ENCODE measurements around the gene HOXA10.

HOXA10 gene

DNA sequence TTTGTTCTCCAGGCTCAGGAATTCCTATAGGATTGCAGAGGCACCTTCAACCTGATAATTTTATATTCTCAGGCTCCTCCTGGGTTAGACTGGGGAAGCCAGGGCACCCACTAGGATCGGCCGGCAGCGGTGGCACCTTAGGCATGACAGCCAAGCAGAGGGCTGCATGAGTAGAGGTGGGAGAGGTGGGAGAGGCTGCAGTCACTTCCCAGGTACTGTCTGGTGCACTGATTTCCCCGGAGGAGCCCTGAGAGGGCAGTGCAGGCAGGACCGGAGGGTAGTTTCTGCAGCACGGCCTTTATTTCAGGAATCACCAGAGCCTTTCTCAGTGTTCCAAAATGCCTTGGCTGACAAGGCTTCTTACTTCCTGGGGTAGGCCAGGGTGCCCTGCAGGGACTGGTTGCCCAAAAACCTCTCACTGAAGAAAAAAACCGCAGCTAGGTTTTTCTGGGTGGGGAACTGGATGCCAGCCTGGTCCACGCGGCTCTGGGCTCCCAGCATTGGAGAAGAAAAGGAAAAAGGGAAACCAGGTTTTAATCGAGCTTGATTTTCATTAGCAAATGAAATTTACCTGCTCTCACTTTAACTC is 29.3 kb upstream of the HOXA10 start:
- DNase-seq: no peak

DNA sequence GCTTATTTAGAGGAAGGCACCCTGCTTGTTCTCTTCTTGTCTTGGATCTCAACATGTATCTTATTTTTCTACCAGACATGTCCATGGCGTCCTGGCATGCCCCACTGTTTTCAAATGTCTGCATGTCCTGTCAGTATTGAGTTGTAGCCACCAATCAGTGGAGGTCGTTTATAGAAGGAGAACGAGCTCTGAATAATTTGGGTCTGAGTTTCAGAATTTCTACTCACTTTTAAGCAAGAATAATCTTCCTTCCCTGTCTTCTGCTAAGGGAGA is 28.7 kb upstream of the HOXA10 start:
- no peak for DNase-seq

DNA sequence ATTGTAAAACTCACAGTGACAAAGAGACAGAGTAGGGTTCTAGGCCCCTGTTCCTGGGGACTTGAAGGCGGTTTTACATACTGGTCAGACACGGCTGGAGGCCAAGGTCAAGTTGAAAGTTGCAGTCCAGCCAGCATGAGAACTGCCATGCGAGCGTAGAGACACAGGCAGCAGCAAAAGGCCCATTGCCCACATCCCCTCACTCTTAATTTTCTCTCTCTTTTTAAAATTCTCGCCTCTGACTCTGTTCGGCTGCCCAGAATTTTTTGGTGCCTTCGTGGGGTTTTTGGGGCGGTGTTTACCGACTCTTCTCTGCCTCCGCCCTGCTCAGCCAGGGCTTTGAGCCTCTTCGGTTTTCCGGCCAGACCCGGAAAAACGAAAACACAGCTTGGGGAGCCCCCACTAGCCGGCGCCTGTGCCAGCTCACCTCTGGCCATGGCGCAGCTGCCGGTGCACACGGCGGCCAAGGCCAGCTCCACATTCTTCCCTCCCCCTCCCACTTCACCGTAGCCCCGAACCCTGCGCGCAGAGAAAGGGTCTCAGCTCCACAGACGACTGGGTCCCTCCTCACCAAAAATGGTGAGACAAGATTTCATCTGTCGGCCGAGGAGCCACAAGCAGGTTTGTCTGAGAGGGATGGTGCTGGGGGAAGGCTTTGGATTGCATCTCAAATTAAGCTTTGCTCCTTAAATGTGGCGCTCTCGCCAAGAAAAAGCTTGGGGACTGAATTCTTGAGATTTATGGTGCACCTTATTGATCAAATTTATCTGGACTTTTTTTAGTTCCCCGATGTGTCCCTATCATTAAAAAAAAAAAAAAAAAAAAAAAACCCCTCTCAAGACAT is 28.1 kb upstream of the HOXA10 start:
- no peak for DNase-seq

DNA sequence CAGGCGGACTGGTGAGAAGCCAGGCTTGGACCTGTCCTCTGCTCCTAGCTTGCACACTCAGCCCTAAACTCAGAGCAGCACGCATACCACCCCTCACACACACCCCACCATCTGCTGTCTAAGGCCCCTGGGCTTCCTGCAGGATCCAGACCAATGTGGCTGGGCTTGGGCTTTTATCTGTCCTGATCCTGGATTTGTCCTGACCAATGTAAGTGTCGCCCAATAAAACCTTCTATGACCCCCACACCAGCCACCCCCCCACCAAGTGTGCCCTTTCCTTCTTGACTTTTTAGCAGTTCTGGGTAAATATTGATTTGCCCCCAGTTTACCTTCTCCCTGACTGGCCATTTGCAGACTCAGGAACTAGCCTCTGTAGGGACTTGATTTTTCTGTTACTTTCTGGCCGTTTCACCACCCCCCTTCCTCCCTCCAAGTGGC is 27.5 kb upstream of the HOXA10 start:
- DNase-seq: no peak

DNA sequence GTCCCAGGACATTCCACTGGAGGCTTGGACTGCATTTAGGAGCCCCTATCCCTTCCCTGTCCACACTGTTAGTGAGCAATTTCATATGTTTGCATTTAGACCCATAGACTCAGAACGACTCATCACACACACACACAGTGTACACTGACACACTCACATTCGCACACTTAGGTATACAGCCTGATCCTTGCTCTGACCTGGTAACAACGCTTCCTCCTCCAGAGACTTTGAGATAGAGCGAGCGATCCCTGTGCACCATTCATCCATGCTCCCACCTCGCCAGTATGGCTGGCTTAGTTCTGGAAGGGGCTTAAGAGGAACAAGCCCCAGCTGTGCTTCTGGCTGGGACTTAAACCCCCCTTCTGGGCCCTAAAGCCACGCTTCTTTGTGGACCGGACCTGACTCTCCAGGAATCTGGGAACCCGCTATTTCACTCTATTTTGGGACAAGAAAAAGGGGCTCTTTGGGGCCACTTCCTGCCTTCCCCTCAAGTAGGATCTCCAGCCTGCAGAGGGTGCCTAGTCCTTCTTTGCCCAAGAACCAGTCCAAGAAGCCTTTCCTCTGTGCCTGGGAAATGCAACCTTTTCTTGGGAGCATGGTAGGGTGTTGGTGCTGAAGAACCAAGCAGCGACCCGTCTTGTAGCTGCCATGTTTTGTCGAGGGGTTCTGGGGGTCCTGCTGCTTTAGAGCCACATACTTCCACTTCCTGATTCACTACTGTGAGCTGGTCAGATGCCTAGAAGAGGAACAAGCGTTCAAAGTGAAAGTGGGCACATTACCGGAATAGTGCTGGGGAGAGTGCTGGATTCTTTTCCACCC is 26.9 kb upstream of the HOXA10 start:
- DNase-seq: no peak

DNA sequence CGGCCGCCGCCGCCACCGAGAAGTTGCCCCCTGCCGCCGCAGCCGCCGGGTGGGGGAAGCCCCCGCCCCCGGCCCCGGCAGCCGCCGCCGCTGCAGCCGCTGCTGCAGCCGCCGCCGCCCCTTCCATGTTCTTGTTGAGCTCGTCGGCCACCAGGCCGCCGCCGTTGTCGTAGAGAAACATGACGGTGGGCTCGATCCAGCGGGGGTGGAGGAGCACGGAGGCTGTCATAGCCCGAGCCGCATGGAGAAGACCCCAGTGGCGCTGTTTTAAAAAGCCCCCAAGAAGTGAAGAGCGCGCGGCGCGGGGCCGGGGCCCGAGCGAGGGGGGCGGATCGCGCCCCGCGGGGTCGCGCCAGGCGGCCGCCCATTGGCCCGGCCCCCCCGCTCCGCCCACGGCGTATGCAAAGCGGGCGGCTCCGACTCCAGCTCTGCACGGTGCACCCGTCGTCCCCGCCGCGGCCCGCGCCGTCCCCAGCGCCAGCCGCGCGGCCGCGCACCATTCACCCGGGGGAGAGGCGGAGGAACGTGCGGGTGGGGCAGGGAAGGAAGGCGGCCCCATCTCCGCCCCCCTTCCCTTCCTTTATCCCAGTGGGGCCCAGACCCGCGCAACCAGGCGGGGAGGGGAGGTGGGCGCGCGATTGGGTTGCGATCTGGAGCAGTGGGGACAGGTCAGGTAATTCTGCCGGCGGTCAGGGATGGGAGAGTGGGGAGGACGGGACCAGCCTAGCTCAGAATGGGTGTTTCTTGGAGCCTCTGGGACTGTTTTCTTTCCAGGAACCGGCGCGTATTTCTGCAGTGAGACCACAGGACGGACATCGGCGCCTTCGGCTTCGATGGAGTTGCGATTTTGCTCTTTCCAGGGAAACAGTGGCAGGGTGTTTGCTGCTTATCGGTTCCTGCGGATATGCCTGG is 26.0 kb upstream of the HOXA10 start, which contains the start of gene HOXA13:
Gene HOXA13 (minus strand): TSS at position 243 of the 912 bp plus-strand sequence. CDS start 14 bp downstream, at position 229.
- peak; percentile 85 for DNase-seq

DNA sequence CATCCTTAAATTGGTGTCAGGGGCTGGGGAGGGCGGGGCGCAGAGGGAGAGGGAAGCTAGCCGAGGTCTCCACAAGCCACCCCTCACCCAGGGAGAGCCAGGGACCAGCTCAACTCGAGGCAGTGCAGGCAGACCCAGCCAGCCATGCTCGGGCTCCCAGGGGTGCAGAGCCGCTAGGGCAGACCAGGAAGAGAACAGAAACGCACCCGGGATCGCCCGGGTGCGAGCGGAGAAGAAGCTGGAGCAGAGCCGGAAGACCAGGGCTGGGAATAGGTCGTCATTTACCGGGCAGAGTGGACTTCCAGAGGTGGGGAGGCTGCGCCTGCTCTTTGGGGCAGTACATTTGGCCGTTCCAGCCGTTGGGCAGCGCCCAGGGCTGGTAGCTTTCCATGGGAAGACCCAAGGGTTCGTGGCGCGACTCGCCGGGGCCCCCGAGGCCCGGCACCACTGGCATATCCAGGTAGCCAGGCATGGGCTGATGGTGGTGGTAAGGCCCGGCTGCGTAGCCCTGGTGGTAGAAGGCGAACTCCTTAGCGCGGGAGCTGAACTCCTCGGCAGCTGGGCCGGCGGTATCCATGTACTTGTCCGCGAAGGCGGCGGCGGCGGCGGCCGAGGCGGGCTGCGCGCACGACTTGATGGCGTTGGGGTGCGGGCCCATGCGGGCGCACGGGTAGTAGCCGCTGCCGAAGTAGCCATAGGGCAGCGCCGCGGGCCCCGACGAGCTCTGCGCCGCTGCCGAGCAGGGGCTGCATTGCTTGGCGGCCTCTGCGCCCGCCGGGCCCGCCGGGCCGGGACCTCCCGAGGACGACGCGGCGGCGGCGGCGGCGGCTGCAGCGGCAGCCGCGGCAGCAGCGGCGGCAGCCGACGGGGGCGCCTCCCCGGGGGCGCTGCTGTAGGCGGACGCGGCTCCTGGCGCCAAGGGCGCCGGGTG is 25.0 kb upstream of the HOXA10 start:
- DNase-seq: peak; percentile 20

DNA sequence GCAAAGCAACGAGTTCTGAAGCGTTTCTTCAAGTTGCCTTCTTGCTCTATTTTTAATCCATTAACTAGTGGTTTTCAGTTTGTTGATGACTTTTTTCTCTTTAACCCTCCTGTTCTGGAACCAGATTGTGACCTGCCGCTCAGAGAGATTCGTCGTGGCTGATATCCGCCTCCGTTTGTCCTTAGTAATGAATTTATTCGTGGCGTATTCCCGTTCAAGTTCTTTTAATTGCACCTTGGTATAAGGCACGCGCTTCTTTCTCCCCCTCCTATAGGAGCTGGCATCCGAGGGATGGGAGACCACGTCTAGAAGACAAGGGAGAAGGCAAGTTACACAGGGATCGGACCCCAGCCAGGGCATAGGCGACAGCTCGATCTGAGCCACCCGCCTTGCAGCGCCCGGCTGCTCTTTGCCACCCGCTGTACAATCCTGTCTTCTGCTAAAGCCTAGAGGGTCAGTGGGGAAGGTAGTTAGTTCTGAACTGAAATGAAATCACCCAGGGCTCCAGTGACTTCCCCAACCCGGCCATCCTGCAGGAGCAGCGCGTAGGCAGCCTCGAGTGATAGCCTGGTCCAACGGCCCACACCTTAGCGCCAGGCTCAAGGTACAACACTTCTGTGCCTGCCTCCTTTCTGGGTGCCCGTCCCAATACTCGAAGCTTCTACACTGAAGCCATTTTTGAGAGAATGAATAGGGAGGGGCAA is 24.2 kb upstream of the HOXA10 start:
- no peak for DNase-seq

DNA sequence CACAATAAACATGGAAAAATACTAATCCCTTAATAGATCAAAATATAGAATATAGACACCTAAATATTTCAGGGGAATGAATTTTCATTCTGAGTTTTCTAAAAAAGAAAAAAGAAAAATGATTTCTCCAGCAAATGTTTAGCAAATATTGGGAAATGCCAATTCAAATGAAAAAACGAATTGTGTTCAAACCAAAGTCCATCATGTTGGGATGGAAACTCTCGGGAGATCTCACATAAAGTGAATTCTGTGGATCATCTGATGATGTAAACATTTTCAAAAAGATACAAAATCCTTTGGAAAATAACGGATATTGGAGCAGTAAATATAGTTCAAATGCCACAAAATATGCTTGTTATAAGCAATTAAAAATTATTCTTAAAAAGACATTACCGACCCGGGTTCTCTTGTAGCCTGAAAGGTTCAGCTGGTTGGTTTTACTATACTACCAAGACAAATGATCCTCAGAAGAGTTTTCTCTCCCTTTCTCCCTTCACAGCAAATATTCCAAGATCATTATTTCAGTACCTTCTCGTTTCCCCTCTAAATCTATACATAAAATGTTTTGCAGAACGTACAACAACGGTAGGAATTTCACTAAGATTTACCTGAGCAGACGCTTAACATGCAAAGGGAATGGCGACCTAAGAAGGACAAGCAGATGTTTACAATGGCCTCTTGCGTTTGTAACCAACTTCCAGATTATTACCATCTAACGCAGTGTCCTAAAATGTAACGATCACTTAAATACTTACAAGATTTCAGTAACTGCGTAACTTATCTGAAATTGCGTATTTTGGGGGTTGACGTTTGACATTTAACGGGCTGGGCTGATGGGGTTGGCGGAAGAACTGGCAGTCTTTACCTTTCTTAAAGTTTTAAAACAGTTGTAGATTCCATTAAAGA is 23.3 kb upstream of the HOXA10 start:
- DNase-seq: no peak

DNA sequence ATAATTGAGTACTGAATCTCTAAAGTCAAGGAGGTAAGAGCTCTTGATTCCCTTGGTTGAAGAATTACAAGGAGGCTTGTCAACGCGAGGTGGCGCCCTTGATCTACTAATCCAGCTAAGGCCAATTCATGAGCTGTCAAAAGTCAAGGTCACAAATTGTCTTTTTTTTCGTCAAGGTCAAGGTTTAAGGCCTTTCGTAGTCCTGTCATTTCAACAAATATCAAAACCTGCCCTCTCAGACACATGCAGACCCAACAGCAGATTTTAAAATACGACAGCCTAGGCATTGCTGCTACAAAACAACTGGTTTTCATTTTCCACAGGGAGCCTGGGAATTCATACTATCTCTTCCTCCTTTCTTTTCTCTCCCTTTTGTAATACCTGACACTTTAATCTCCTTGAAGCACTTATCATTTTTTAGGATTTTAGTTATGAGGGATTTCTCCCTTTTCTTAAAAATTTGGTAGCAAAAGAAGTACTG is 22.2 kb upstream of the HOXA10 start:
- peak; percentile 57 for DNase-seq

DNA sequence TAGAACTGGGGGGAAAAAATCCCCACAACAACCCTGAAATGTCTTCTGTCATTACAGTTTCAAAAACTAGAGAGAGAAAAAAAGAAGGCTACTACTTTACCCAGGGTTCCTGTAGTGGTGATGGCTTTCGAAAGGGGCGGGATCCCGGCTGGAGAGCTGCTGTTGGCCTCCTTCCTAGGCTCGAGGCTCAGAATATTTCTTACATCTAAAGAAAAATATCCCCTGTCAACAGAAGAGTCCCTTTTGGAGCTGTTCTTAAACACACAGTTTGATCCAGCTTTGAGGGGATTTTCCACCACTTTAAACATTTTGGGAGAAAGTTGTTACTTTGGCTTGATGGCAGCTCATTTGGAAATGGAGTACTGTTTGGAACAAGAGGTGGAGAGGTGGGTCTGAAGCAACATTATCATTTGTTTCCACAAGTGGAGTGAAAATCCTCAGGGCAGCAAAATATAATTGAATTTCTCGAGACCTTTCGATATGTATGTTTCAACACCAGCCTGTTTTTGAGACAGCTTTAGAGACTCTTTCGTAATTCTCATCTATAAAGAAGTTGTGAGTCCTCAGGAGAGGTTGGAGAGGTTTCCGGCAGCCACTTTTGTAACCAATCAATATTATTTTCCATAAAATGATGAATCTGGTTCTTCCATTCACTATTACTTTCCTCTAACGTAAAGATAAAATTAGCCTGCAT is 20.7 kb upstream of the HOXA10 start:
- DNase-seq: no peak

DNA sequence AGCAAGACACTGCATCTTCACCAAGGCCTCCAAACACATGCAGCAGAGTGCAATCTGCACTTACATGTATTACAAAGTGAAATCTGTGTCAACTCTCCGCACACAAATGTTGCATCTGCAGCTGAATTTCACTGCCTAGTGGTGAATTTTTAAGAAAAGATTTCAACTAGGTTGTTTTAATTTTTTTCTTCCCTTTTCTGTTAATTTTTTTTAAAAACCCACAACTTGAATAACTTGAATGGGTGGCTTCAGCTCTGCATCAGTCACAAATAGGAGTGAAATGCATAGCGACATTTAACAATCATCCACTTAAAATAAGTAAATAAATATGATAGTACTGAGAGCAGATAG is 19.9 kb upstream of the HOXA10 start:
- no peak for DNase-seq

DNA sequence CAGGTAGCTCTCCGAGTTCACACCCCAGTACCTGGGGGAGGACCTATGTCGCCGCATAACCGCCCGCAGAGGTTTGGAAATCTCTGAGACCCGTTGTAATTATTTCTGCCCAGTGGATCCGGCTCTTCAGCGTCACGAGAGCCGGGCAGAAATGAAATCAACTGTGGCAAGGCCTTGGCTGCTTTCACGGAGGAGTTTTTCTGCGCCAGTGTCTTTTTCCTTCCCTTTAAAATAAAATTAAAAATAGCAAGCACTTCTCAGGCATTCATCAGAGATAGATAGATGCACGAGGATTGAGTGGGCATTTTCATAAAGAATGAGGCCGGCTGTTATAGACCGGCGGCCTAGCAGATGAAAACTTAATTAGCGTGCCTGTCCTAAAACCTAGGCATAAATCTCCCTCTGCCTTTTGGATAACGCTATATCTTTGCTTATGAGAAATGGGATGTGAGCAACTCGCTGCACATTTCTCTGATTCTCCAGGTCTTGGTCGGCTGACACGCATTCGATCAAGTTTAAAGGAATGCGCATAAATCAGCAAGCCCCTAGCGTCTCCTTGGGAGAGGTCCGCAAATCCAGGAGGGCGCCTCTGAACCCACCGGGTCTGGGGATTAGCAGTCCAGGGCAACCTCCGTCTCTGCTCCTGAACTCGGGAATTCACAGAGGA is 19.3 kb upstream of the HOXA10 start:
- no peak for DNase-seq

DNA sequence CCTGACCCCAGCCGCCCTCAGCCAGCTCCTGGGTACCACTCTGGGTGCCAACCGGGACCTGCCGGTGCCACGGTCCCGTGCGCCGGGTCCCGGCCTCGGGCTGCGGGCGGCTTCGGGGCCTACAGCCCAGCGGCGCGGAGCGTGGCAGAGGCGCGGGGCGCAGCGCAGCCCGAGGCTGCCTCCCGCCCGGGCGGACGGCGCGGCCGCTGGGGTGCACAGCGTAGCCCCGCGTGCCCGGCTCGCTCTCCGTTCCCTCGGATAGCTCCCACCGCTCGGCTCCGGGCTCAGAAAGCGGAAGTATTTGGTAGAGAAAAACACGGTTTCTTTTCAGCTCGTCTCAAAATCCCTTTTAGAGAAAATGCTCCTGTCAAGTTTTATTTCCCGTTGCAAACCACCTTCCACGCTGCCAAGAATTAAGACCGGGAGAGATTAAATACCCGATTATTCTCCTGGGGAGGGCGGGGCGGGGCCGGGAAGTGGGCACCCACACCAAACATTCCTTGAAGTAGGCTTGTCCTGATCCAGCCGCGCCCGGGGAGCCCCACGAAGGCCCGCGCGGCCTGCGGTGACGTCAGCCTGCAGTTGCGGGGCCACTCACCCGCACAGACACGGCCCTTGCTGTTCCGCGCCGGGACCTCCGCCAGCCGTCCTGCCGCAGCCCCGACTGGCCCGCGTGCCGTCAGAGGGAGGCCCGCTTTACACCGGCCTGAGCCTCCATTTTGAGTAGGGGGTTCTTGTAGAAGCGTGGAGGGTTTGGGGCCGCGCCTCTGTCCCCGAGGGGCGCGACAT is 18.6 kb upstream of the HOXA10 start:
- no peak for DNase-seq

DNA sequence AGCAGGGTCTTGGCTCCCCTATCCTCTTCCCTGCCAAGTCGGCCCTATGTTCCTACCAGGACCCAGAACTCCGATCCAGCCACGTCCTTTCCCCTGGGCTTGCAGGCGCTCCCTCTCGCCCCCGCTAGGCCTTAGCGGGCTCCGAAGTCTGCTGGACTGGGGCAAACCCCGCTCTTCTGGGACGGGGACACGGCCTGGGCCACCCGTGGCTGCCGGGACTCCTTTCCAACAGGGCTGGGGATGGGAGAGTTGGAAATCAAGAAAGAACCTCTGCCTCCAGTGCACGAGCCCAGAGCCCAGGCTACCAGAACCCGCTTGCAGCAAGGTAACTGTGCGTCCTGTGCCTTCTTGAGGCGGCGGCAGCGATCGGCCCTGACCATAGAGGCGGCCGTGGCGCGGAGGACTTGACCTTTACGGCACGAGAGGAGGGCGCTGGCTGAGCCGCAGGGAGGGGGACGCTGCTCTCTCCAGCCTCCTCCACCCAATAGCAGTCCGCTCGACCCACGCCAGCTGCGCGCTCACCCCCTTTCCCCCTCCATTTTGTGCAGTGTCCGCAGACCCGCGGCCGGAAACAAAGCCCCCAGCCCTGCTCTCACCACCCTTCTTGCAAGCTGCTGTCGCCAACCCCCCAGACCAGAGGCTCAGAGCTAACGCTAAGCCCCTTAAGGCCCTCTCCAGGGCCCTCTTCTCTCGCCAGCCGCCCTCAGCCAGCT is 17.9 kb upstream of the HOXA10 start:
- no peak for DNase-seq

DNA sequence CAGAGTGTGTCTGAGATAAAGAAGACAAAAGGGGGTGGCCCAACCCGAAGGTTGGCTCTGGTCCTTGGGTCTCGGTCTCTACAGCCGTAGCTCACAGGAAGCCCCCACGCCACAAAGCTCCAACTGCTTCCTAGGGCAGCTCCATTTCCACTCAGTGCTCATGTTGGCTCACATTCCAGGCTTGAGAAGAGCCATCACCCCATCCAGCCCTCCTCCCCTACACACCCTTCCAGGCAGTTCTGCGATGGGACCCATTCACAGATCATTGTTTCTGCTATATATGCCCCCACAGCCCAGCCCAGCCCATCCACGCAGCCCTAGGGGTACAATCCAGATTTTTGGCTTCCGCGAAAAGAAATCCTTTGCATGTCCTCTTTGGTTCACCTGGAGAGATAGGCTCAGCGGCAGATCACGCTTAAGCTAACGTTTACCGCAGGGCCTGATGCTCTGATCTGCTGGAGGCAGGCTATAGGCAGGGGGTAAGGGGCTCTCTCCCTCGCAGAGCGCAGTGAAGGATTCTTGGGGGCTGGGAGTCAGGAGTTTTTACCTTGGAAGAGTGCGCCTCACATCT is 17.1 kb upstream of the HOXA10 start:
- DNase-seq: no peak

All from NCI-H2171 (cell line).